HG02610 (cell line): ENCODE data around the gene SLC9C2.
"Not testable (repeated sequence)": the region's sequence is repeated elsewhere in the genome, so short reads cannot be mapped to it uniquely, and the experiment has no call there.

Source experiments
- ATAC-seq: cut with Tn5 transposase; IDR thresholded peaks from one replicate; pipeline ENCODE4 v1.9.1; 2021; ENCODE audit warnings: mild to moderate bottlenecking, moderate library complexity; ENCODE audit not compliant: unreplicated experiment

SLC9C2 gene

GRCh38 chr1:173530795-173531693 lies 71.8 kb downstream of the SLC9C2 start:
- no peak for ATAC-seq

GRCh38 chr1:173529106-173529505 lies 73.8 kb downstream of the SLC9C2 start:
- ATAC-seq = no peak

GRCh38 chr1:173527151-173527826 lies 75.6 kb downstream of the SLC9C2 start:
- ATAC-seq = no peak

GRCh38 chr1:173525926-173526325 lies 76.9 kb downstream of the SLC9C2 start:
- no peak for ATAC-seq

DNA sequence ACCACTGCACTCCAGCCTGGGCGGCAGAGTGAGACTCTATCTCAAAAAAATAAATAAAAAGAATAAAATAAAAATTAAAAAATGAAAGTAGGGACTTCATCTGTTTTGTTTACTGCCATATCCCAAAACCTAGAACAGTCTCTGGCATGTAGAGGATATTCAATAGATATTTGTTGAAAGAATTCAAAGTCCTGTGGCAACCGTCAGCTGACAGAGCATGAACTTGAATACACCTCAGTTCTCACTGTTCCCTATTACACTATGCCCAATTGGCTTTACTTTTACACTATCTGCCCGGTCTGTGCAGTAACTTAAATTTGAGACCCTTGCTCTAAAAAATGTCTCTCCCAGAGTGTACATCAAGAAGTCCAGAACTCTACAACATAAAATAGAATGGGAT lies 79.5 kb downstream of the SLC9C2 start:
- no peak for ATAC-seq

GRCh38 chr1:173520799-173521198 lies 82.1 kb downstream of the SLC9C2 start:
- no peak for ATAC-seq

DNA sequence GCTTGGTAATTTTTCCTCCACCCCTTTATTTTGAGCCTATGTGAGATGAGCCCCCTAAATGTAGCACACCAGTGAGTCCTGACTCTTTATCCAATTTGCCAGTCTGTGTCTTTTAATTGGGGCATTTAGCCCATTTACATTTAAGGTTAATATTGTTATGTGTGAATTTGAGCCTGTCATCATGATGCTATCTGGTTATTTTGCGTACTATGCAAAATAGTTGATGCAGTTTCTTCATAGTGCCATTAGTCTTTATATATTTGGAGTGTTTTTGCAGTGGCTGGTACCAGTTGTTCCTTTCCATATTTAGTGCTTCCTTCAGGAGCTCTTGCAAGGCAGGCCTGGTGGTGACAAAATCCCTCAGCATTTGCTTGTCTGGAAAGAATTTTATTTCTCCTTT lies 88.4 kb downstream of the SLC9C2 start:
- not testable (repeated sequence) for ATAC-seq

DNA sequence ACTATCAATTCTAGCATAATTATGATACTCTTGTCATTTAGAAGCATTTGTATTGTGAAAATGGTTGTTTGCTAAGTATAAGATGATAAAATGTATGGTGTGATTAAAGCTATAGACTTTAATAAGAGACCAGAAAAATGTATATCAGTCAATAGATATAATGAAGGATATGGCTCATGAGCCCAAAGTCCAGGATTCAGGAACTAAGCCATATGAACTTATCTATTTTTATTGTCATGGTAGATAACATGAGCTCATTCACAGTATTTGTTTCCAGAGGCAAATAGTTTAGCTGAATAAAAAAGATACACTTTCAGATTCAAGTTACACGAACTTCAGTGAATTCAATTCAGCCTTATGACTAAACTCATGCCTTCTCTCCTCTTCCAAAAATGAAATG lies 93.1 kb downstream of the SLC9C2 start:
- no peak for ATAC-seq

GRCh38 chr1:173508541-173508940 lies 94.3 kb downstream of the SLC9C2 start:
- ATAC-seq = no peak

DNA sequence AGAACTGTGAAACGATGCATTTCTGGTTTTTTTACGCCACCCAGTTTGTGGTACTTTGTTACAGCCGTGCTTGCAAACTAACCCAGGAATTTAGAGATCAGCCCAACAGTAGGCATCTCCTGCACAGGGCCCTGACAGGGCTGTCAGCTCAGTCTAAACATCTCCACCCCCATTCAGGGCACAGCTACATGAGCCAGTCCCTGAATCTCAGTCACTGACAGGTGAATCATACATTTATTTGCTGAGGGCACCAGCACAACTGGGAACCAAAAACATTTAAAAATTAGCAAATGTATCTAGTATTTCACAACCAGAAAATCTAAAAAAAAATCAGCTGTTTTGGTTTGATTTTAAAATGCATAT lies 95.0 kb downstream of the SLC9C2 start:
- ATAC-seq = no peak

DNA sequence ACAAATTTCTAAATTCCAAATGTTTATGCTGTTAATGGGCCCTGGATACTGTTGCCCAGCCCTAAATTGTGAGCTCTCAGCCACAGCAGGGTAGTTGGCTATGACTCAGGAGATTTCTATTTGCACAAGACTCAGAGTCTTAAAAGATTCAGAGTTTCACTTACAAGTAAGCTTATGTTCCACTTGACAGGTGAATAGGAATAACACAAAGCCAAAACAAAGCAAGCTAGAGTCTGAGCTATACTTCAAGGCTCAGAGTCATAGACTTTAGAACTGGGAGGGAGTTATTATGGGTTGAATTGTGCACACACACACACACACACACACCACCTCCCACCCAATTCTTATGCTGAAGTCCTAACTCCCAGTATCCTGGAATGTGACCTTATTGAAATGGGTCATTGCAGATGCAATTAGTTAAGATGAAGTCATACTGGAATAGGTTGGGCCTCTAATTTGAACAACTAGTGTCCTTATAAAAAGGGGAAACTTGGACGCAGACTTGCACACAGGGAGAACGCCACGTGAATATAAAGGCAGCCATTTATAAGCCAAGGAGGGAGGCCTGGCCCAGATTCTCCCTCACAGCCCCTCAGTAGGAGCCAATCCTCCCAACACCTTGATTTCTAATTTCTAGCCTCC lies 95.5 kb downstream of the SLC9C2 start:
- ATAC-seq = no peak

DNA sequence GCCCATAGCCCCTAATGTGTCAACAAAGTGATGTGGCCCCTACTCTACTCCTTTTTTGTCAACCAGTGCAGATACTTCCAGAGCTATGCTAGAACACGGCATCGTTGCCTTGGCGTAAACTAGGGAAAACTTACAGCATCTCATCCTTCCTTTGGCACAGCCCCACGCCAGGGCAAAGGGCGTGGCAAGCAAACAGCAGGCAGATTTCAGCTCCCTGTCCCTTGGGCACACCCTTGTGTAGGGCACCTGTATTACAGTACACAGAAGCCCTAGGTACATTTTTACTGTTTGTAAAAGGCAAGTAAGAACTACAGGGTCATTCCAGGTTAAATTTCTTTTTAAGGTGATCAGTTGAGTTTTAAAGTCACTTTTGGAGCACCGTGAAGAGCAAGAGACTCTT lies 96.4 kb downstream of the SLC9C2 start:
- ATAC-seq = no peak

DNA sequence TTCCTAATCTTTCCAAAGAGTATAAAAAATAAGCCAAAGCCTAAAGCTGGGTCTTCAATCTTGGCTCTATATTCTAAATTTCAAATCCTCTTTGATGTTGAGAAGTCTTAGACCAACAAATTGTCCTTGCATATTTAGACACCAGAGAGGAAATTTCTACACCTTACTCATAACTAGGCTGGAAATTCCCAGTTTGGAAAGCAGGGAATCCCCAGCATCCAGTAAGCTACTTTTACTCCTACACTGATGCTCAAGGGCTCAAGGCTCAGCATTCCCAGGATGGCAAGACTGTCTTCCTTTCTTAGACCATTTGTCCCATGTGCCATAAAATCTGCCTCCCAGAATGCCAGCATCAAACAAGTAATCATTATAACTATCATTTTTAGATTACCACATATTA lies 97.5 kb downstream of the SLC9C2 start:
- no peak for ATAC-seq

DNA sequence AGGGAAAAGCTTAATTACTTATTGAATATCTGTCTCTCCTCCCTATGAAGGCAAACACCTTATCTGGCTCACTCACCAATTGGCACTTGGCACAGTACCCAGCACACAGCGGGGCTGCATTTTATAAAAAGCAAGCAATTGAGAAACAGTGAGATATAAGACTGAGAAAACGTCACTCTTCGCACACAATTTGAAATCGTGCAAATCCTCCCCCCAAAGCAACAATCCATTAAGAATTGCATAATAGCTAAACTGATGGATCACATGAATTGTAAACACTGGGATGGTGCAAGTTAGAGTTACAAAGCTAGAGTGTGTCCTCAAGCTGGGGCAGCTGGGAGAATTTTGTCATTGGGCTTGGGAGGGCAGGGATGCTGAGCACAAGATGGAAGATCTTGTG lies 98.6 kb downstream of the SLC9C2 start:
- ATAC-seq = no peak

DNA sequence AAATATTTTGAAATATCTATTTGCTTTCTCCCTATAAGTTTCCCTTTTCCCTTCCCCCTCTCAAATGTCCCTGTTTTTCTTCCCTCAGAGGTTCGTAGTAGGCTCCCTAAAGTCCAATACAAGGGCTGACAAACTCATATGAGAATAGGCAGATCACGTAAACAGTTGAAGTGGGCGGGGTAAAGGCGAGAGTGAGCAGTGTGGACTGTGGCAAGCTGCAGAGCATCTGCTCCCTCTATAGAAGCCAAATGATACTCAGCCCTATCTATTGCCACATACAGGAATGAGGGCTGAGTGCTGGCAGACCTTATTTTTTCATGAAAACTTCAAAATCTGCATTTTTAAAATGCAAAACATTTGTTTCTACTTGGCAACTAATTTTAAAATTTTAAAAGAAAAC lies 99.5 kb downstream of the SLC9C2 start:
- ATAC-seq = no peak

DNA sequence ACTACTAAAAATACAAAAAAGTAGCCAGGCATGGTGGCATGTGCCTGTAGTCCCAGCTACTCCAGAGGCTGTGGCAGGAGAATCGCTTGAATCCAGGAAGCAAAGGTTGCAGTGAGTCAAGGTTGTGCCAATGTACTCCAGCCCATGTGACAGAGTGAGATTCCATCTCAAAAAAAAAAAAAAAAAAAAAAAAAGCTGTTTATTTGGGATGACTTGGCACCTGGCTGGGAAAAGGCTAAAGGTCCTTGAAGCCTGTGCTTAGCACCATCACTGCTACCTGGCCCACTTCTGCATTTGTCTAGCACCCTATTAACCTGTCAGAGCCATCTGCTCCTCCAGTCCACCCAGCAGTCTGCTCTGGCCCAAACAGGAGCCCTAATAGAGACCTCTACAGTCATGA lies 100.8 kb downstream of the SLC9C2 start:
- no peak for ATAC-seq

- no peak for ATAC-seq
These were observed 103.1 kb downstream of the SLC9C2 start for GRCh38 chr1:173499729-173500128.

DNA sequence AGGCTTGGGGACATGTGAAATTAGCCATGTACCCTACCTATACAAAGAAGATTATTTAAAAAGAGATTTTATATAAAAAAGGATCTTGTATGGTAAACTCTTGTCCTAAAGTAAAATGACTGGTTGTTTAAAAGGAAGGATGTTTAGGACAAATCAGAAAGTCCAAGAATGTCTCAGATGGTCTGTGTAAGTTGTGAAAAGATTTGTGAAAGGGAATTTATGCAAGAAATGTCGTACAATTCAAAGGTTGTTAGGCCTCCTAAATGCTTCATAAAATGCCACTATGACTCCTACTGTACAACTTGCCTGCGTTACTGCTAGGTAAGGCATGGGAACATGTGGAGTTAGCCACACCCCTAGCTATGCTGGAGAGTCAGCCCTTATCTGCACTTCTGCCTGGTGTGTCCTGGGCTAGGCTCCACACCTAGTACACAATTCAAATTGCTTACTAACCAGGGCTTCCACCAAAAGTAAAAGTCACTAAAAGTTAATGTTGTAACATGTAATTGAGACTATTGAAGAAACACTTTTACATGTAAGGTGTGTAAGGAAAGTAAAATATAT lies 106.0 kb downstream of the SLC9C2 start:
- no peak for ATAC-seq

- ATAC-seq = no peak
These were observed 107.1 kb downstream of the SLC9C2 start for GRCh38 chr1:173495609-173496267.

DNA sequence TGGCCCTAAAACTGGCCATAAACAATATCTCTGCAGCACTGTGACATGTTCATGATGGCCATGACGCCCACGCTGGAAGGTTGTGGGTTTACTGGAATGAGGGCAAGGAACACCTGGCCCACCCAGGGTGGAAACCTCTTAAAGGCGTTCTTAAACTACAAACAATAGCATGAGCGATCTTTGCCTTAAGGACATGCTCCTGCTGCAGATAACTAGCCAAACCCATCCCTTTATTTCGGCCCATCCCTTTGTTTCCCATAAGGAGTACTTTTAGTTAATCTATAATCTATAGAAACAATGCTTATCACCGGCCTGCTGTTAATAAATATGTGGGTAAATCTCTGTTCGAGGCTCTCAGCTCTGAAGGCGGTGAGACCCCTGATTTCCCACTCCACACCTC lies 109.7 kb downstream of the SLC9C2 start:
- ATAC-seq = not testable (repeated sequence)

DNA sequence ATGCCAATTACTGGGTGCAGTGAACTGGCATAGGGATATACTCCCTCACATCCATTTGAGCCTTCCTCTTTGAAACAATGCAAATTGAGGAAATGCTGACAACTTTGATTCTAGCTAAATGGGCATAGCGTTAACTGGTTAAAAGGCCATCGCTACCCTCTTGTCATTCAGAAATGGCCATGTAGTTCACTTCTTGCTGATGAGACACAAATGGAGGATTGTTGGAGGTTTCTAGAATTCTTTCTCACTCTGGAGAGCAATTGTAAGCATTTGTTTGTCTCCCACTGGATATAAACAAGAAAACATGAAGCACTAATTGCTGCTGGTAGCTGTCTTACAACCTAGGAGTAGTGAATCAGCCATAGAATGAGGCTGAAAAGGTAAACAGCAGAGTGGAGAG lies 111.4 kb downstream of the SLC9C2 start:
- no peak for ATAC-seq
